ENCODE results near the gene RHOV.

DNA sequence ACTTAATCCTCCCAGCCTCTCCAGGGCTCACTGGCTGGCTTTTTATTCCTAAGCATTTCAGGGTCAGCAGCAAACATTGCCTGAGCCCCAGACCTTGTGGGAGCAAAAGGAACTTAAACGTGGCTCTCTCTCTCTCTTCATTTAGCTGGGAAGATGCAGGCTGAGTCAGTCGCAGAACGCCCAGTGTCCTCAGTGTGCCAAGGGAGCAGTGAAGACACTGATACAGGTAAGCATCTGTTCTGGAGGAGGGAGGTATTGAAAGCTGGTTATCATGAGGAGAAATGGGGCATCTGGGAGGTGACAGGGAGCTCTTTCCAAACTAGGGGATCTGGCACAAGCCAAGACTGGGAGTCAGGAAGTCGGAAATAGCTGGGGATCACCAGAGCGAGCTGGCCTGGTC is 4.3 kb downstream of the RHOV start:
- TF ChIP-seq, protein P1, sequence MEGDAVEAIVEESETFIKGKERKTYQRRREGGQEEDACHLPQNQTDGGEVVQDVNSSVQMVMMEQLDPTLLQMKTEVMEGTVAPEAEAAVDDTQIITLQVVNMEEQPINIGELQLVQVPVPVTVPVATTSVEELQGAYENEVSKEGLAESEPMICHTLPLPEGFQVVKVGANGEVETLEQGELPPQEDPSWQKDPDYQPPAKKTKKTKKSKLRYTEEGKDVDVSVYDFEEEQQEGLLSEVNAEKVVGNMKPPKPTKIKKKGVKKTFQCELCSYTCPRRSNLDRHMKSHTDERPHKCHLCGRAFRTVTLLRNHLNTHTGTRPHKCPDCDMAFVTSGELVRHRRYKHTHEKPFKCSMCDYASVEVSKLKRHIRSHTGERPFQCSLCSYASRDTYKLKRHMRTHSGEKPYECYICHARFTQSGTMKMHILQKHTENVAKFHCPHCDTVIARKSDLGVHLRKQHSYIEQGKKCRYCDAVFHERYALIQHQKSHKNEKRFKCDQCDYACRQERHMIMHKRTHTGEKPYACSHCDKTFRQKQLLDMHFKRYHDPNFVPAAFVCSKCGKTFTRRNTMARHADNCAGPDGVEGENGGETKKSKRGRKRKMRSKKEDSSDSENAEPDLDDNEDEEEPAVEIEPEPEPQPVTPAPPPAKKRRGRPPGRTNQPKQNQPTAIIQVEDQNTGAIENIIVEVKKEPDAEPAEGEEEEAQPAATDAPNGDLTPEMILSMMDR (IDR thresholded peaks at IDR 0.05) = no peak
- no peak for TF ChIP-seq POLR2A (IDR thresholded peaks at IDR 0.05)
